IMR-90 (cell line): ENCODE results near the gene RAB3IL1. TPM values are rescaled to one million over a fixed set of nuclear protein-coding genes. Genes with fewer than 3 reads are reported as not detected.

Experiments used
- ATAC-seq: fragments of 200-7000 bp; cut with Tn5 transposase; 2 replicates; pipeline ENCODE4 v1.9.1; 2020; ENCODE audit warnings: low read depth, mild to moderate bottlenecking, moderate library complexity
- BruUV-seq: library from RNA; stranded (reverse); fragments of 400-500 nt; replicated peaks from 2 replicates; lab custom pipeline; 2021; lab: Mats Ljungman, UMichigan
- CTCF ChIA-PET: fragments of 300-600 bp; formaldehyde crosslinking; extraction: SDS; loops from one replicate; lab custom pipeline; 2021; ENCODE audit warnings: antibody characterized with exemption; lab: Yijun Ruan, JAX
- POLR2A ChIA-PET: fragments of 300-600 bp; sonication (Branson Sonifier 250); formaldehyde crosslinking; loops from one replicate; lab custom pipeline; 2022; ENCODE audit warnings: antibody characterized with exemption; ENCODE audit not compliant: unreplicated experiment; lab: Charles Lee
- DNase-seq: peaks from one replicate; pipeline ENCODE4 v3.0.0; 2013
- H2AFZ ChIP-seq: replicated peaks from 2 replicates; pipeline ENCODE3; 2013; ENCODE audit warnings: low read length, mild to moderate bottlenecking; ENCODE audit not compliant: poor library complexity
- H2AK5ac ChIP-seq: 2 replicates; pipeline ENCODE4 v1.6.1; 2013; ENCODE audit warnings: low read depth, low read length, inconsistent platforms
- H2AK9ac ChIP-seq: replicated peaks from 2 replicates; pipeline ENCODE3; 2013; ENCODE audit warnings: mild to moderate bottlenecking, low read depth, low read length, moderate library complexity; ENCODE audit not compliant: poor library complexity
- H2BK120ac ChIP-seq: 2 replicates; pipeline ENCODE4 v1.6.1; 2013; ENCODE audit warnings: low read depth, low read length, inconsistent platforms
- H2BK15ac ChIP-seq: 3 replicates; pipeline ENCODE4 v1.6.1; 2013; ENCODE audit warnings: low read depth, low read length, inconsistent platforms
- H2BK20ac ChIP-seq: 2 replicates; pipeline ENCODE4 v1.6.1; 2013; ENCODE audit warnings: low read depth, mild to moderate bottlenecking, inconsistent platforms, low read length, moderate library complexity
- H2BK5ac ChIP-seq: 2 replicates; pipeline ENCODE4 v1.6.1; 2013; ENCODE audit warnings: mild to moderate bottlenecking, low read depth, low read length, inconsistent platforms; ENCODE audit not compliant: poor library complexity, severe bottlenecking
- H3K14ac ChIP-seq: replicated peaks from 2 replicates; pipeline ENCODE4 v1.6.1; 2013; ENCODE audit warnings: low read depth, low read length, inconsistent platforms
- H3K18ac ChIP-seq: 2 replicates; pipeline ENCODE4 v1.6.1; 2013; ENCODE audit warnings: low read depth, low read length, control low read depth
- H3K23ac ChIP-seq: 2 replicates; pipeline ENCODE4 v1.6.1; 2013; ENCODE audit warnings: low read depth, low read length, inconsistent platforms
- H3K27ac ChIP-seq: 2 replicates; pipeline ENCODE4 v1.5.1; 2013; ENCODE audit warnings: mild to moderate bottlenecking, control low read depth, low read length; ENCODE audit not compliant: insufficient read depth
- H3K27me3 ChIP-seq: 2 replicates; pipeline ENCODE4 v1.6.1; 2013; ENCODE audit warnings: low read length; ENCODE audit not compliant: control insufficient read depth, insufficient read depth
- H3K36me3 ChIP-seq: 2 replicates; pipeline ENCODE4 v1.6.1; 2013; ENCODE audit warnings: low read length, mixed read lengths; ENCODE audit not compliant: control insufficient read depth, insufficient read depth
- H3K4ac ChIP-seq: 2 replicates; pipeline ENCODE4 v1.6.1; 2013; ENCODE audit warnings: low read depth, low read length, inconsistent platforms
- H3K4me1 ChIP-seq: 2 replicates; pipeline ENCODE4 v1.6.1; 2013; ENCODE audit warnings: low read length, mixed read lengths; ENCODE audit not compliant: control insufficient read depth, insufficient read depth
- H3K4me2 ChIP-seq: 2 replicates; pipeline ENCODE4 v1.6.1; 2013; ENCODE audit warnings: low read depth, mild to moderate bottlenecking, control low read depth, low read length, moderate library complexity
- H3K4me3 ChIP-seq: 2 replicates; pipeline ENCODE4 v1.5.1; 2013; ENCODE audit warnings: low read depth, mild to moderate bottlenecking, control low read depth, low read length, moderate library complexity; ENCODE audit not compliant: insufficient read depth
- H3K56ac ChIP-seq: 2 replicates; pipeline ENCODE4 v1.6.1; 2013; ENCODE audit warnings: low read length, inconsistent platforms; ENCODE audit not compliant: insufficient read depth; ENCODE audit errors: extremely low read depth
- H3K79me1 ChIP-seq, 2 experiments: 2 replicates each; pipeline ENCODE4 v1.6.1; 2013; ENCODE audit warnings: low read length in 2 of 2, inconsistent platforms in 1 of 2, low read depth in 1 of 2
- H3K9ac ChIP-seq: 2 replicates; pipeline ENCODE4 v1.6.1; 2013; ENCODE audit warnings: low read depth, low read length, control low read depth
- H3K9me1 ChIP-seq: 2 replicates; pipeline ENCODE4 v1.6.1; 2013; ENCODE audit warnings: low read length, inconsistent platforms; ENCODE audit not compliant: insufficient read depth
- H3K9me3 ChIP-seq: 2 replicates; pipeline ENCODE4 v1.6.1; 2013; ENCODE audit warnings: low read length; ENCODE audit not compliant: control insufficient read depth, insufficient read depth
- H4K20me1 ChIP-seq: 2 replicates; pipeline ENCODE4 v1.6.1; 2013; ENCODE audit warnings: low read length, inconsistent platforms; ENCODE audit not compliant: insufficient read depth
- H4K5ac ChIP-seq: 2 replicates; pipeline ENCODE4 v1.6.1; 2013; ENCODE audit warnings: mild to moderate bottlenecking, low read depth, low read length, control low read depth
- H4K8ac ChIP-seq, 2 experiments: 2 replicates each; pipeline ENCODE4 v1.6.1; 2013; ENCODE audit warnings: low read depth in 2 of 2, low read length in 2 of 2, control low read depth in 1 of 2, inconsistent platforms in 1 of 2
- H4K91ac ChIP-seq: 2 replicates; pipeline ENCODE4 v1.6.1; 2013; ENCODE audit warnings: low read depth, low read length, inconsistent platforms; ENCODE audit not compliant: insufficient read depth
- CEBPB ChIP-seq: IDR thresholded peaks from 2 replicates; pipeline ENCODE4 v1.6.1; 2012; ENCODE audit warnings: low read depth, low read length, improper control_type of control experiment
- SMC3 ChIP-seq: fragments of 150-350 bp; IDR thresholded peaks from 2 replicates; pipeline ENCODE4 v1.6.1; 2016; ENCODE audit warnings: low read depth, mild to moderate bottlenecking, antibody characterized with exemption, low read length, moderate library complexity
- WGBS, 2 experiments: methylation state at CpG; one replicate each; pipeline versions ENCODE4 v1.1.5 to v1.1.7; 2013; ENCODE audit warnings: missing lambda C conversion rate in 2 of 2; ENCODE audit not compliant: insufficient read length in 1 of 2; ENCODE audit errors: extremely low coverage in 2 of 2; 5-methylcytosine and 5-hydroxymethylcytosine counted together
- dilution Hi-C: fragments of 300-500 bp; cut with HindIII; formaldehyde crosslinking; loops from one replicate; pipeline ENCODE4 v1.14.3; 2018; ENCODE audit warnings: low sequenced_read_pairs; ENCODE audit not compliant: unreplicated experiment
- in situ Hi-C: fragments of 300-500 bp; cut with MboI; formaldehyde crosslinking; loops from 3 replicates; pipeline ENCODE4 v1.14.3; 2019; ENCODE audit warnings: low sequenced_read_pairs, inconsistent platforms, mixed read lengths
- intact Hi-C: fragments of 100-400 bp; cut with micrococcal nuclease; formaldehyde crosslinking; loops from 2 replicates; pipeline ENCODE4 v1.10.0; 2022
- polyA plus RNA-seq, 3 experiments: library from polyadenylated mRNA; depleted of rRNA; stranded (reverse); fragments of >200 nt; gene quantifications; 2 replicates each; pipeline ENCODE4 v1.2.3, GENCODE V29; 2012; ENCODE audit warnings: low replicate concordance in 1 of 3
- total RNA-seq: library from RNA; depleted of rRNA; stranded (reverse); fragments of >200 nt; gene quantifications from 2 replicates; pipeline ENCODE4 v1.2.3, GENCODE V29; 2012

RAB3IL1 gene
- total and polyA plus RNA-seq, 2 of the 4 experiments (the other 2 are of a cell fraction), result 0.72 to 1.9 TPM

- Histone ChIP-seq H3K14ac (no peak overlapping the region; the same call in 1 of the 2 replicates), H2BK120ac (peak overlapping the region; percentile 15; the same call in 1 of the 2 replicates), H3K79me1 (0 out of 4 replicates have a peak, but pooled peaks cover 0 to 3% of the 10 kb centered on the region in 2 experiments), H3K9ac (peak overlapping the region; percentile 38), H3K4me2 (peak overlapping the region; percentile 90), H3K56ac (no peak overlapping the region), H3K4me1 (no peaks in the 10 kb centered on the region; the same call in 1 of the 2 replicates), H2AK9ac (peak overlapping the region; percentile 60), H3K4ac (0 out of 2 replicates have a peak overlapping the region, but pooled peaks have one; percentile 61), H3K23ac (0 out of 2 replicates have a peak overlapping the region, but pooled peaks have one; percentile 38), H2BK15ac (no peak overlapping the region), H4K91ac (no peak overlapping the region), H3K9me1 (0 out of 2 replicates have a peak, but pooled peaks cover 4% of the 10 kb centered on the region), H3K9me3 (no peaks in the 10 kb centered on the region), H3K36me3 (no peaks in the 10 kb centered on the region), H2BK5ac (no peak overlapping the region), H3K27me3 (peaks cover 25% of the 10 kb centered on the region), H3K27ac (no peak overlapping the region), H2AK5ac (peak overlapping the region; percentile 39; the same call in 1 of the 2 replicates), H4K5ac (no peak overlapping the region), H3K4me3 (peak overlapping the region; percentile 75), H2AFZ (peak overlapping the region; percentile 88), H4K8ac (no peak overlapping the region), H4K20me1 (no peaks in the 10 kb centered on the region; the same call in 1 of the 2 replicates), H3K18ac (no peak overlapping the region), H2BK20ac (no peak overlapping the region)
- ChIA-PET CTCF (interaction anchor here (0.9 kb wide), 1 partner anchor 12 kb away, joined by 3 read pairs; no protein-coding TSS in a partner anchor), POLR2A (no interaction called here)
- intact Hi-C loops (no loop called here), dilution Hi-C loops (no loop called here), in situ Hi-C loops (no loop called here)
- no TSS peak for BruUV-seq
- DNase-seq (no peak), ATAC-seq (no peak; the same call in 1 of the 2 replicates)
- TF ChIP-seq SMC3, result no peak
- TF ChIP-seq CEBPB, result no peak
- WGBS, 2 experiments, result 0% methylated on average over 17 of the region's 32 CpGs; no CpG with 5 or more reads in 1 of the 2 experiments
Observed at GRCh38 chr11:61916737-61917333, 531 bp downstream of the RAB3IL1 start.
